ENCODE results near the gene ZGPAT. TPM values are rescaled to one million over a fixed set of nuclear protein-coding genes. Genes with fewer than 3 reads are reported as not detected.

ZGPAT gene
- total RNA-seq, 6 experiments from 2014 or later = 18.7 to 68.9 (median 31.9) TPM

GRCh38 chr20:63750807-63751470, 43.1 kb downstream of the ZGPAT start:
- ATAC-seq (no peak), DNase-seq (peak in 1 of 3 donors; percentile 39)
- TF ChIP-seq POLR2A (IDR thresholded peaks at IDR 0.05) = no peak
- no peak for TF ChIP-seq CTCF (IDR thresholded peaks at IDR 0.05)
- 63% methylated on average over 13 of the region's 26 CpGs for WGBS (ENCODE audit: insufficient coverage, low coverage, low lambda C conversion rate, missing lambda C conversion rate)
- Histone ChIP-seq H3K4me3 (no peak overlapping the region), H3K4me1 (no peaks in the 10 kb centered on the region), H3K9me3 (no peaks in the 10 kb centered on the region), H3K27ac (no peak overlapping the region), H3K36me3 (no peaks in the 10 kb centered on the region), H3K27me3 (no peaks in the 10 kb centered on the region)
- intact Hi-C loops (cut with DNase I) = no loop called here

- no peak for TF ChIP-seq CTCF (IDR thresholded peaks at IDR 0.05)
- TF ChIP-seq POLR2A (IDR thresholded peaks at IDR 0.05) = no peak
- Histone ChIP-seq H3K27me3 (no peaks in the 10 kb centered on the region), H3K4me3 (no peak overlapping the region), H3K4me1 (no peaks in the 10 kb centered on the region), H3K27ac (no peak overlapping the region), H3K9me3 (no peaks in the 10 kb centered on the region), H3K36me3 (no peaks in the 10 kb centered on the region)
- no peak for ATAC-seq
- peak in 1 of 3 donors; percentile 50 for DNase-seq
- intact Hi-C loops (cut with DNase I) = no loop called here
- 84% methylated on average over 20 of the region's 45 CpGs for WGBS (ENCODE audit: insufficient coverage, low coverage, low lambda C conversion rate, missing lambda C conversion rate)
Observed at GRCh38 chr20:63751471-63752271, 43.8 kb downstream of the ZGPAT start.

GRCh38 chr20:63752411-63753101, 44.7 kb downstream of the ZGPAT start:
- intact Hi-C loops (cut with DNase I) = no loop called here
- TF ChIP-seq CTCF (IDR thresholded peaks at IDR 0.05) (no peak), POLR2A (IDR thresholded peaks at IDR 0.05) (no peak)
- Histone ChIP-seq H3K27me3 (no peaks in the 10 kb centered on the region), H3K36me3 (no peaks in the 10 kb centered on the region), H3K4me1 (no peaks in the 10 kb centered on the region), H3K4me3 (no peak overlapping the region), H3K9me3 (no peaks in the 10 kb centered on the region), H3K27ac (no peak overlapping the region)
- 92% methylated on average over 13 of the region's 50 CpGs for WGBS (ENCODE audit: insufficient coverage, low coverage, low lambda C conversion rate, missing lambda C conversion rate)
- DNase-seq = peak in 1 of 3 donors; percentile 41
- ATAC-seq = peak in 1 of 4 donors; percentile 7

- Histone ChIP-seq H3K4me3 (no peak overlapping the region), H3K36me3 (no peaks in the 10 kb centered on the region), H3K27ac (no peak overlapping the region), H3K9me3 (no peaks in the 10 kb centered on the region), H3K27me3 (no peaks in the 10 kb centered on the region), H3K4me1 (no peaks in the 10 kb centered on the region)
- DNase-seq = no peak
- whole genome bisulfite sequencing (ENCODE audit: insufficient coverage, low coverage, low lambda C conversion rate, missing lambda C conversion rate) = no CpG with 5 or more reads among the region's 13 CpGs
- intact Hi-C loops (cut with DNase I) = no loop called here
- TF ChIP-seq POLR2A (IDR thresholded peaks at IDR 0.05) (no peak), CTCF (IDR thresholded peaks at IDR 0.05) (no peak)
- peak in 1 of 4 donors; percentile 15 for ATAC-seq
Observed at GRCh38 chr20:63753381-63753780, 45.5 kb downstream of the ZGPAT start.

Data from right lobe of liver (tissue), 6 donors.